SK-MEL-5 (cell line): ENCODE results near the gene TAS1R3. TPM values are rescaled to one million over a fixed set of nuclear protein-coding genes. Genes with fewer than 3 reads are reported as not detected.

Experiments used
- DNase-seq: peaks from one replicate; pipeline ENCODE4 v3.0.0-alpha.2; 2016; ENCODE audit warnings: low read depth, low spot score
- in situ Hi-C: cut with HindIII; loops from 2 replicates; pipeline ENCODE4 v1.10.0; 2016; ENCODE audit warnings: low sequenced_read_pairs, high pct_unique_total_duplicates, low pct_unique_long_range_greater_than_20kb
- total RNA-seq: library from RNA; depleted of rRNA; stranded (reverse); fragments of >200 nt; shearing (Covaris generic); gene quantifications from 2 replicates; pipeline ENCODE4 v1.2.3, GENCODE V29; 2014

Gene TAS1R3
- total RNA-seq, 1 experiment from 2014 or later: not detected

GRCh38 chr1:1293263-1294249, 37.5 kb upstream of the TAS1R3 start:
- in situ Hi-C loops: no loop called here
- DNase-seq: no peak

DNA sequence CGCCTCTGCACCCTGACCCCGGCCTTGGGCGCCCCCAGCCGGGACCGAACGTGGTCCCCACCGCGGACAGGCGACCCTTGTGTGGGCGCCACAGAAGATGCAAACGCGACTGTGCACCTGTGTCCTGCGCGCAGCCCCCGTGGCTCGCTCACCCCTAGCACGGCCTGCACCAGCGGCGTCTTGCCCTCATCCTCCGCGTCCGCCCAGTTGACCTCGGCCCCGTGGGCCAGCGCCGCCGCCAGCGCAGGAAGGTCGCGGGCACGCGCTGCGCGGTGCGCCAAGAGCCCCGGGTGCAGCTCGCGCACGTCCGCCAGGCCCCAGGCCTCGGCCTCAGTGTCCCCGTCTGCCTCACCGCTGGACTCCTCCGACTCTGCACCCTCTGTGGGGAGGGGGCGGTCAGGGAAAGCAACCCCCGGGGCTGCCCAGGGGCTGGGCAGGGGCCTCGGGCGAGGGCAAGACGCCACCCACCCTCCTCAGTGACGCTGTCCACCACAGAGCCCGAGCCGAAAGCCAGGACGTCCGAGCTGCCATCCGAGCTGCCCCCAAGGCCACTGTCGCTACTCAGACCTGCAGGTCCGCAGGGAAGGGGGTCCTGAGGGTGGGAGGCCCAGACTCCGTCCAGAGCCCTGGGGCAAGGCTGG, 36.7 kb upstream of the TAS1R3 start:
- in situ Hi-C loops: no loop called here
- DNase-seq: no peak

DNA sequence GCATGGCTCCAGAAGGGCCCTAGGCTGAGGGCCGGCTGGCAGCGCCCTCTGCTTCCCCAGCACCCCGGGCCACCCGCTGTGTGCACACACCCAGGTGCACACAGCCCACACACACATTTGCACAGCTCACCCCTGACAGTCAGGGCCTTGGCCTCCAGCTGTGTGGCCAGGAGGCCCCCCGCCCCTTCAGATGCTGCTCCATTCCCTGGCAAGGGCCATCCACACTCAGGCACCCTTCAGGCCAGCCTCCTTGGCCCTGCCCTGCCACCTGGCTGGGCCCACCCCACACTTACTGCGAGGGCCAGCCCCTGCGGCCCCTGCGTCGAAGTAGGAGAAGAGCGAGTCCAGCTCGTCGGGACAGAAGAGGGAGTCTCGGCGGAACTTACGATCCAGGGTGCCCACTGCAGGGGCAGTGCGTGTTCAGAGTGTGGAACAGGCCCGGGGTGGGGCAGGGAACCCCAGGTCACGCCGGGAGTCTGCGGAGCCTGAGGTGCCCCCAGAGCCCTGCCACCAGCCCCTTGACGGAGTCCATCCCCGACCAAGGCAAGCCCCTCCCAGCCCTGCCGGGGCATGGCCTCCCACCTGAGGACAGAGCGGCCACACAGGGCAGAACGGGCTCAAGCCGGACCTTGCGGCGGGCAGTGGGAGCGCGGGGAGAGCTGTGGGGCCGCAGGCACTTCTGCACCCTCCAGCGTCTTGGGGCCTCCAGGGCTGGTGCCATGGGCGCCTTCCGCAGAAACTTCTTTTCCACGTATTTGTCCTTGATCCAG, 35.7 kb upstream of the TAS1R3 start:
- DNase-seq: no peak
- in situ Hi-C loops: no loop called here

- in situ Hi-C loops: no loop called here
Observed at GRCh38 chr1:1296070-1297061, 34.7 kb upstream of the TAS1R3 start.

DNA sequence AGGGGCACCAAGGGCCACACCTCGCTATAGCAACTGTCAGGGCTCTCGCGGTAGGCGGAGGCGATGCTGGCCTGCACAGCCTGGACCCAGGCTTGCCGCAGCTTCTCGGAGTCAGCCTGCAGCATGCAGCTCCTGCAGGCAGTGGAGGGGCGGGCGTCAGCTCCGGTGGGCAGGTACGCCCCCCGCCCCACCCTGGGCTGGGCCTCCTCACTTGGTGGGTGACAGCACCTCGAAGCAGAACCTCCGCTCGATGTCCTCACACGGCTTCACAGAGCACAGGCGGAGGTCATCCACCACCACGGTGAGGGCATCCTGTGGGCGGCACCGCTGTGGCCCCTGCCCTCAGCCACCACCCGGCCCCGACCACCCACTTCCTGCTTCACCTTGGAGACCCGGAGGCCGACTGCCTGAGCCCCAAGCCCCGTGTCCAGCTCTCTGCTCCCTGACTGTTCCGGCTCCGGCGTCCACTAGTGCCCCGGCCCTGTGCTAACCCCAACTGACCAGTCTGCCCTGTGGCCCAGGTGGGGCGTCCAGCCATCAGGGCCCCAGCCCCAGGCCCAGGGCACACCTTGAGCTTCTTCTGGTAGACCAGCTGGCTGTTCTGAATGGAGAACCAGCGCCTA, 33.2 kb upstream of the TAS1R3 start:
- no peak for DNase-seq
- in situ Hi-C loops: no loop called here

More at GRCh38 chr1:1296070-1297061, 34.7 kb upstream of the TAS1R3 start:
- no peak for DNase-seq

- DNase-seq: peak; percentile 46
- in situ Hi-C loops: no loop called here
Observed at GRCh38 chr1:1298861-1299685, 32.0 kb upstream of the TAS1R3 start.

- no peak for DNase-seq
- in situ Hi-C loops: no loop called here
Observed at GRCh38 chr1:1299686-1300351, 31.3 kb upstream of the TAS1R3 start.

DNA sequence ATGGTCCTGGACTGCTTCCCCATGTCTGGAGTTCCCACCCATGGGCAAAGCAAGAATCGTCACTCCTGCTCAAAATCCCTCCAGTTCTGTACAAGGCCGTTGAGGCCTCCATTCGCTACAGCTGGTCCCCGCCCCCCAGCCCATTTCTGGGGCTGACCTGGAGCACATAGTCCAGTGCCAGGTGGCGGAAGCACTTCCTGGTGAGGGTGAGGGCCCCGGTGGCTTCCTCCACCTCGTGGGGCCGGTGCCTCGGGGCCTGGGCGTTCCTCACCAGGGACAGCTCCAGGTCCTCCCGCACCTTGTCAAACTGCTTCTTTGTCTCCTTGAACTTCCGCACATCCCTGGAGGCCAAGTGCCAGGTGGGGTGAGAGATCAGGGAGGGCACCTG, 30.7 kb upstream of the TAS1R3 start:
- in situ Hi-C loops: no loop called here
- DNase-seq: no peak

DNA sequence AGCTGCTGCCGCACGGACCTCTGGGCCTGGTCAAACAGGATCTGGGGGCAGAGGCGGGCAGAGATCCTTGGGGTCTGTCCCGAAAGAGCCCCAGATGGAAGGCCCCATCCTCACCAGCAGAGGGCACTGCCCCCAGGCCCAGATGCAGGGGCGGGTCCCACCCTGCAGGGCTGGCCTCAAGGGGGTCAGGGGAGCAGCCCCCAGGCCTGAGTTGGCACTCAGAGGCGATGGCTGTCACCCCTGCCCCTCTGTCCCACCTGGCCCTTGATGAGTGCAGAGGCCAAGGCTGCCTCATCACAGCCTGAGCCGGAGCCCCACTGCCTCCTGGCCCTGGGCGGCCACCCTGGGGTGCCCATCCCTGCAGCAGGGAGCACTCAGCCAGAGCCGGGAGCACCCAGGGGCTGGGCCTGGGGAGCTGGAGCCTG, 29.1 kb upstream of the TAS1R3 start:
- DNase-seq: no peak
- in situ Hi-C loops: no loop called here

GRCh38 chr1:1302951-1303509, 28.1 kb upstream of the TAS1R3 start:
- in situ Hi-C loops: no loop called here
- no peak for DNase-seq

DNA sequence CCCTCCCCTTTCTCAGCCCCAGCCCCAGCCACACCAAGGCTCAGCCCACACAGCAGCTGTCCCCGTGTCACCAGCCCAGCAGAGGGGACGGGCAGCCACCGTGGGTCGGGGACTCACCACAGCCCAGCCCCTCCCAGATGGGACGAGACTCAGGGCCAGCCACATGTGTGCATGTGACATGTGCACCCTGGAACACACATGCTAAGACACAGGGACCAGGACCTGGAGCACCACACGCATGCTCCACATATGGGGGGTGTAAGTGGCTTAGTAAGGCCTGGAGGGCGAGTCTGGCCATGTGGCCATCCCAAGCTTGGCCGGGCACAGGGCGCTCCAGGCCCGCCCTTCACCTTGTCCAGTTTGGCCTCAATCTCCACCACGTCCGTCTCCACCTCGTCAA, 27.3 kb upstream of the TAS1R3 start:
- in situ Hi-C loops: no loop called here
- no peak for DNase-seq

- in situ Hi-C loops: no loop called here
- peak; percentile 74 for DNase-seq
Observed at GRCh38 chr1:1304331-1305299, 26.5 kb upstream of the TAS1R3 start.

GRCh38 chr1:1305300-1306069, 25.6 kb upstream of the TAS1R3 start:
- no peak for DNase-seq
- in situ Hi-C loops: no loop called here
